ENCODE data around the gene PIGP. TPM values are rescaled to one million over a fixed set of nuclear protein-coding genes. Genes with fewer than 3 reads are reported as not detected.
A peak's percentile ranks its signal among the peaks of the same experiment; 100 is the strongest.

The PIGP gene
- polyA plus RNA-seq, 3 donors, result 8.8 to 17.6 (median 10.6) TPM

DNA sequence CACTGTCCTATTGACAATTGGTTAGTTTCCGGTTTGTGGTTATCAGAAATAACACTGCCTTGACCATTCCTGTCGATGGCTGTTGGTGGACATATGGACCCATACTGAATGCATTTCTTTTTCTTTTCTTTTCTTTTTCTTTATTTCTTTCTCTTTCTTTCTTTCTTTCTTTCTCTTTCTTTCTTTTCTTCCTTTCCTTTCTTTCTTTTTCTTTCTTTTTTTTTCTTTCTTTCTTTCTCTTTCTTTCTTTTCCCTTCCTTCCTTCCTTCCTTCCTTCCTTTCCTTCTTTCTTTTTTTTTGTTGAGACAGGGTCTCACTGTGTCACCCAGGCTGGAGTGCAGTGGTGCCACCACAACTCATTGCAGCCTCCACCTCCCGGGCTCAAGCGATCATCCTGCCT lies 42.0 kb downstream of the PIGP start:
- Histone ChIP-seq H2AFZ (ENCODE audit: insufficient read depth, low read depth, low read length, poor library complexity, severe bottlenecking) (no peak overlapping the region), H3K27me3 (ENCODE audit: control insufficient read depth in 2 of 2, insufficient read depth in 2 of 2, low read length in 2 of 2) (no peaks in the 10 kb centered on the region), H3K9me3 (replicated peaks in 1 of 2; ENCODE audit: control insufficient read depth in 1 of 2, insufficient read depth in 1 of 2, low read length in 2 of 2) (no peaks in the 10 kb centered on the region), H3K79me2 (ENCODE audit: insufficient read depth, low read length) (no peaks in the 10 kb centered on the region), H3K4me3 (replicated peaks in 1 of 3; ENCODE audit: low read depth in 2 of 3, low read length in 3 of 3) (no peak overlapping the region), H3K4me1 (ENCODE audit: control insufficient read depth in 1 of 2, insufficient read depth in 2 of 2, low read length in 2 of 2) (no peaks in the 10 kb centered on the region), H3K4me2 (replicated peaks; ENCODE audit: extremely low read depth, low read length, poor library complexity, severe bottlenecking) (no peak overlapping the region), H4K20me1 (ENCODE audit: insufficient read depth, low read length) (no peaks in the 10 kb centered on the region), H3K36me3 (replicated peaks in 1 of 2; ENCODE audit: control insufficient read depth in 1 of 2, insufficient read depth in 2 of 2, low read length in 2 of 2) (no peaks in the 10 kb centered on the region), H3K9ac (ENCODE audit: insufficient read depth, low read length, poor library complexity, severe bottlenecking) (no peak overlapping the region), H3K27ac (ENCODE audit: low read depth in 1 of 2, low read length in 2 of 2) (no peak overlapping the region)
- peak overlapping the region in 1 of 2 donors; percentile 4 for H3K4me3 Mint-ChIP-seq
- peaks cover 0 to 4% (median 2%) of the 10 kb centered on the region in 3 donors for H3K27me3 Mint-ChIP-seq (ENCODE audit: low read depth in 3 of 3)
- H3K9me3 Mint-ChIP-seq, result peaks cover 0 to 9% (median 0%) of the 10 kb centered on the region in 7 donors
- no peaks in the 10 kb centered on the region for H3K4me1 Mint-ChIP-seq
- DNase-seq, result no peak
- no peak overlapping the region for H3K27ac Mint-ChIP-seq
- WGBS (ENCODE audit: insufficient coverage), result 97% methylated on average over 3 of the region's 4 CpGs
- intact Hi-C loops (cut with micrococcal nuclease), result no loop called here
- H3K36me3 Mint-ChIP-seq, result no peaks in the 10 kb centered on the region
- TF ChIP-seq, protein P1, sequence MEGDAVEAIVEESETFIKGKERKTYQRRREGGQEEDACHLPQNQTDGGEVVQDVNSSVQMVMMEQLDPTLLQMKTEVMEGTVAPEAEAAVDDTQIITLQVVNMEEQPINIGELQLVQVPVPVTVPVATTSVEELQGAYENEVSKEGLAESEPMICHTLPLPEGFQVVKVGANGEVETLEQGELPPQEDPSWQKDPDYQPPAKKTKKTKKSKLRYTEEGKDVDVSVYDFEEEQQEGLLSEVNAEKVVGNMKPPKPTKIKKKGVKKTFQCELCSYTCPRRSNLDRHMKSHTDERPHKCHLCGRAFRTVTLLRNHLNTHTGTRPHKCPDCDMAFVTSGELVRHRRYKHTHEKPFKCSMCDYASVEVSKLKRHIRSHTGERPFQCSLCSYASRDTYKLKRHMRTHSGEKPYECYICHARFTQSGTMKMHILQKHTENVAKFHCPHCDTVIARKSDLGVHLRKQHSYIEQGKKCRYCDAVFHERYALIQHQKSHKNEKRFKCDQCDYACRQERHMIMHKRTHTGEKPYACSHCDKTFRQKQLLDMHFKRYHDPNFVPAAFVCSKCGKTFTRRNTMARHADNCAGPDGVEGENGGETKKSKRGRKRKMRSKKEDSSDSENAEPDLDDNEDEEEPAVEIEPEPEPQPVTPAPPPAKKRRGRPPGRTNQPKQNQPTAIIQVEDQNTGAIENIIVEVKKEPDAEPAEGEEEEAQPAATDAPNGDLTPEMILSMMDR (IDR thresholded peaks at IDR 0.05), result no peak

DNA sequence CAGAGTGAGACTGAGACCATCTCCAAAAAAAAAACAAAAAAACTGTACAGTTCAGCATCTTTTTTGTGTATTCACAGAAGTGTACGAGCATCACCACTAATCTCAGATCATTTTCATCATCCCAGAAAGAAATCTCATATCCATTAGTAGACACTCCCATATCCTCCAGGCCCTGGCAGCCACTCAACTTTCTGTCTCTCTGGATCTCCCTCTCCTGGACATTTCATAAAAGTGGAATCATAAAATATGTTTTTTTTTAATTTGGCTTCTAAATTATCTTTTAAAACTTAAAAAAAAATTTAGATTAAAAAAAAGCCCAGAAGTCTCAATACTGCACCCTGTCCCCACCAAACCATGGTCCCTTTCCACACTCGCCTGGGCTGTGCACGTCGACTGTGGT lies 44.3 kb downstream of the PIGP start:
- H3K4me2 ChIP-seq (replicated peaks; ENCODE audit: extremely low read depth, low read length, poor library complexity, severe bottlenecking), result no peak overlapping the region
- no peaks in the 10 kb centered on the region for H3K4me1 ChIP-seq (ENCODE audit: control insufficient read depth in 1 of 2, insufficient read depth in 2 of 2, low read length in 2 of 2)
- H3K36me3 ChIP-seq (replicated peaks in 1 of 2; ENCODE audit: control insufficient read depth in 1 of 2, insufficient read depth in 2 of 2, low read length in 2 of 2), result no peaks in the 10 kb centered on the region
- Mint-ChIP-seq H3K4me3 (no peak overlapping the region), H3K4me1 (no peaks in the 10 kb centered on the region), H3K27me3 (ENCODE audit: low read depth in 3 of 3) (peaks cover 0 to 4% (median 2%) of the 10 kb centered on the region in 3 donors), H3K9me3 (peaks cover 0 to 9% (median 0%) of the 10 kb centered on the region in 7 donors), H3K27ac (no peak overlapping the region), H3K36me3 (no peaks in the 10 kb centered on the region)
- no peaks in the 10 kb centered on the region for H4K20me1 ChIP-seq (ENCODE audit: insufficient read depth, low read length)
- H2AFZ ChIP-seq (ENCODE audit: insufficient read depth, low read depth, low read length, poor library complexity, severe bottlenecking), result no peak overlapping the region
- WGBS (ENCODE audit: insufficient coverage), result 89% methylated on average over 4 of the region's 4 CpGs
- no peak overlapping the region for H3K4me3 ChIP-seq (replicated peaks in 1 of 3; ENCODE audit: low read depth in 2 of 3, low read length in 3 of 3)
- no peak overlapping the region for H3K27ac ChIP-seq (ENCODE audit: low read depth in 1 of 2, low read length in 2 of 2)
- no peak for DNase-seq
- intact Hi-C loops (cut with micrococcal nuclease), result no loop called here
- no peaks in the 10 kb centered on the region for H3K27me3 ChIP-seq (ENCODE audit: control insufficient read depth in 2 of 2, insufficient read depth in 2 of 2, low read length in 2 of 2)
- H3K79me2 ChIP-seq (ENCODE audit: insufficient read depth, low read length), result no peaks in the 10 kb centered on the region
- TF ChIP-seq, protein P1 (IDR thresholded peaks at IDR 0.05), result no peak
- no peaks in the 10 kb centered on the region for H3K9me3 ChIP-seq (replicated peaks in 1 of 2; ENCODE audit: control insufficient read depth in 1 of 2, insufficient read depth in 1 of 2, low read length in 2 of 2)
- H3K9ac ChIP-seq (ENCODE audit: insufficient read depth, low read length, poor library complexity, severe bottlenecking), result no peak overlapping the region
